ENCODE data around the gene RNF17. TPM values are rescaled to one million over a fixed set of nuclear protein-coding genes. Genes with fewer than 3 reads are reported as not detected.

Gene RNF17
- total RNA-seq, 1 donor from 2014 or later: not detected

DNA sequence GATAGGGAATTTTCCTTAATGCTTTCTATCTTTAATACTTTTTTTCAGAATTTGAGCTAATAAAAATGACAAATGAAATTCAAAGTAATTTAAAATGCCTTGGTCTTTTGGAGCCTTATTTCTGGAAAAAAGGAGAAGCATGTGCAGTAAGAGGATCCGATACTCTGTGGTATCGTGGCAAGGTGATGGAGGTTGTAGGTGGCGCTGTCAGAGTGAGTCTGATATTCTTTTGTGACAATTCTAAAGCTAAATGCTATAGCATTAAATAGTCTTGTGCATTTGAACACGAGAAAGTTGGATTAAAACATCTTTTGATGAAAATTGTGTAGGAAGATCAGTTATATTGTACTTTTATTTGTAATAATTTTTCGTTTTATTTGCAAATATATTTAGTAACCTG is 95.0 kb downstream of the RNF17 start:
- H3K9me3 ChIP-seq: no peaks in the 10 kb centered on the region
- H3K36me3 ChIP-seq: no peaks in the 10 kb centered on the region
- no peak for DNase-seq (ENCODE audit: extremely low spot score in 2 of 2)
- H3K27ac ChIP-seq: no peak overlapping the region
- H3K4me3 ChIP-seq: no peak overlapping the region
- H3K27me3 ChIP-seq: no peaks in the 10 kb centered on the region
- no peaks in the 10 kb centered on the region for H3K4me1 ChIP-seq
- intact Hi-C loops (cut with DNase I): no loop called here
- TF ChIP-seq POLR2A (IDR thresholded peaks at IDR 0.05): no peak
- no peak for TF ChIP-seq POLR2AphosphoS5 (IDR thresholded peaks at IDR 0.05; ENCODE audit: insufficient read depth in 1 of 2, low read depth in 1 of 2)
- TF ChIP-seq, protein P1, sequence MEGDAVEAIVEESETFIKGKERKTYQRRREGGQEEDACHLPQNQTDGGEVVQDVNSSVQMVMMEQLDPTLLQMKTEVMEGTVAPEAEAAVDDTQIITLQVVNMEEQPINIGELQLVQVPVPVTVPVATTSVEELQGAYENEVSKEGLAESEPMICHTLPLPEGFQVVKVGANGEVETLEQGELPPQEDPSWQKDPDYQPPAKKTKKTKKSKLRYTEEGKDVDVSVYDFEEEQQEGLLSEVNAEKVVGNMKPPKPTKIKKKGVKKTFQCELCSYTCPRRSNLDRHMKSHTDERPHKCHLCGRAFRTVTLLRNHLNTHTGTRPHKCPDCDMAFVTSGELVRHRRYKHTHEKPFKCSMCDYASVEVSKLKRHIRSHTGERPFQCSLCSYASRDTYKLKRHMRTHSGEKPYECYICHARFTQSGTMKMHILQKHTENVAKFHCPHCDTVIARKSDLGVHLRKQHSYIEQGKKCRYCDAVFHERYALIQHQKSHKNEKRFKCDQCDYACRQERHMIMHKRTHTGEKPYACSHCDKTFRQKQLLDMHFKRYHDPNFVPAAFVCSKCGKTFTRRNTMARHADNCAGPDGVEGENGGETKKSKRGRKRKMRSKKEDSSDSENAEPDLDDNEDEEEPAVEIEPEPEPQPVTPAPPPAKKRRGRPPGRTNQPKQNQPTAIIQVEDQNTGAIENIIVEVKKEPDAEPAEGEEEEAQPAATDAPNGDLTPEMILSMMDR (IDR thresholded peaks at IDR 0.05): no peak

DNA sequence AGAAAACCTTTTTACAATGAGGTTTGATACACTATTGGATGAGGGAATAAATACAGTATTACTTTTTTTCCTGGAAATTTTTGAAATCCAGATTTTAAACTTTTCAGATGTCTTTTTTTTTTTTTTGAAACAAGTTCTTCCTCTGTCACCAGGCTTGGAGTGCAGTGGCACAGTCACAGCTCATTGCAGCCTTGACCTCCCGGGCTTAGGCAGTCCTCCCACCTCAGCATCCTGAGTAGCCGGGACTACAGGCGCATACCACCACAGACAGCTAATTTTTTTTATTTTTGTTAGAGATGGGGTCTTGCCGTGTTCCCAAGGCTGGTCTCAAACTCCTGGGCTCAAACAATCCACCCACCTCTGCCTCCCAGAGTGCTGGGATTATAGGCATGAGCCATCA is 96.8 kb downstream of the RNF17 start:
- no peaks in the 10 kb centered on the region for H3K36me3 ChIP-seq
- no peak for TF ChIP-seq POLR2AphosphoS5 (IDR thresholded peaks at IDR 0.05; ENCODE audit: insufficient read depth in 1 of 2, low read depth in 1 of 2)
- TF ChIP-seq, protein P1 (IDR thresholded peaks at IDR 0.05): no peak
- TF ChIP-seq POLR2A (IDR thresholded peaks at IDR 0.05): no peak
- no peaks in the 10 kb centered on the region for H3K4me1 ChIP-seq
- intact Hi-C loops (cut with DNase I): no loop called here
- H3K4me3 ChIP-seq: no peak overlapping the region
- no peaks in the 10 kb centered on the region for H3K27me3 ChIP-seq
- no peak overlapping the region for H3K27ac ChIP-seq
- no peaks in the 10 kb centered on the region for H3K9me3 ChIP-seq
- no peak for DNase-seq (ENCODE audit: extremely low spot score in 2 of 2)

DNA sequence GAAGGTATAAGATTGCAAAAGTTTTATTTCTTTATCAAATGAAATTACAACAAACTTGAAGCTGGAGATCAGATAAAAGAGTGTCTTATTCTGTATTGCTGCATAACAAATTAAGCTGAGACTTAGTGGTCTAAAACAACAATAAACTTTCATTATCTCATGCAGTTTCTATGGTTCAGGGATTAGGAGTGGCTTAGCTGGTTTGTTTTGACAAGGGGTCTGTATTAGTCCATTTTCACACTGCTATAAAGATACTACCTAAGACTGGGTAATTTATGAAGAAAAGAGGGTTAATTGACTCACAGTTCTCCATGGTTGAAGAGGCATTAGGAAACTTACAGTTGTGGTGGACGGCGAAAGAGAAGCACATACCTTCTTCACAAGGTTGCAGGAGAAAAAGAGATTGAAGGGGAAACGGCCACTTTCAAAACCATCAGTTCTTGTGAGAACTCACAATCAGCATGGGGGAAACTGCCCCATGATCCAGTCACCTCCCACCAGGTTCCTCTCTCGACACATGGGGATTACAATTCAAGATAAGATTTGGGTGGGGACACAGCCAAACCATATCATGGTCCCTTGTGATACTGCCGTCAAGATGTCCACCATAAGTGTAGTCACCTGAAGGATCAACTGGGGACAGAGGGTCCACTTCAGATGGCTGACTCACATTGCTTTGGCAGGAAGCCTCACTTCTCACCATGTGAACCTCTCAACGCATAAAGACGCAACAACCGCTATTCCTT is 97.8 kb downstream of the RNF17 start:
- no peak overlapping the region for H3K27ac ChIP-seq
- no peaks in the 10 kb centered on the region for H3K27me3 ChIP-seq
- DNase-seq (ENCODE audit: extremely low spot score in 2 of 2): no peak
- H3K9me3 ChIP-seq: no peaks in the 10 kb centered on the region
- no peaks in the 10 kb centered on the region for H3K4me1 ChIP-seq
- TF ChIP-seq, protein P1 (IDR thresholded peaks at IDR 0.05): no peak
- intact Hi-C loops (cut with DNase I): no loop called here
- H3K36me3 ChIP-seq: no peaks in the 10 kb centered on the region
- H3K4me3 ChIP-seq: no peak overlapping the region

DNA sequence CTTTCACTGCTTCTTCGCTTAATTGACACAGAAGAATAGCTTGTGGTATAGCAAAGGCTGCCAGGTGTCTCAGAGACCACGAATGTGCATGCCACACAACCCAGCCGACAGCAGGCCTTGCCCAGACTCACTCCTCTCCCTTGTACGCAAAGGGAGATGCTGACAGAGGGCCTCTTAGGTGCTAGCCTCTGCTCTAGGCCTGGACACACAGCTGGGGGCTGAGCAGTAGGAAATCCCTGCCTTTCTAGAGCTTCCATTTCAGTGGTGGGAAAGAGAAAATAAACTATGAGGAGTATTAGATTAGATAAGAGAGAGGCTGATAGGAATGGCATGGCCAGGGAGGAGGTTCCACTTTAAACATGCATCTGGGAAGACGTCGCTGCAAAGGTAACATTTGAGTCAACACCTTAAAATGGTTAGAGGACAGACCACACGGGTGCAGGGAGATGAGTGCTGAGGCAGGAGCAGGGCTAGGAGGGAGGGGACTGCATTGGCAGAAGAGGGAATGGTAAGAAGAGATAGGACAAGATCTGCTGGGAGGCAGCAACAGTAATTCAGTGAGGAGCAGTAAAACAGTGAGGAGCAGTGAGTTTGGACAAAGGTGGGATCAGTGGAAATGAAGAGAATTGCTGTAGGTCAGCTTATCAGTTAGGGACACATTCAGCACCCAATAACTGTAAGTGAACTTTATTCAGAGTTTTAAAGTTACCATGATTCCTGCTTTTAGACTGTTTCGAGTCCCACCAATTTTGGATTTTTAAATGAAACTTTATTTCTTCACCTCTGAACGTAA is 100.0 kb downstream of the RNF17 start:
- TF ChIP-seq POLR2AphosphoS5 (IDR thresholded peaks at IDR 0.05; ENCODE audit: insufficient read depth in 1 of 2, low read depth in 1 of 2) (no peak), POLR2A (IDR thresholded peaks at IDR 0.05) (no peak)
- TF ChIP-seq, protein P1 (IDR thresholded peaks at IDR 0.05): no peak
- intact Hi-C loops (cut with DNase I): no loop called here
- no peak for DNase-seq (ENCODE audit: extremely low spot score in 2 of 2)

DNA sequence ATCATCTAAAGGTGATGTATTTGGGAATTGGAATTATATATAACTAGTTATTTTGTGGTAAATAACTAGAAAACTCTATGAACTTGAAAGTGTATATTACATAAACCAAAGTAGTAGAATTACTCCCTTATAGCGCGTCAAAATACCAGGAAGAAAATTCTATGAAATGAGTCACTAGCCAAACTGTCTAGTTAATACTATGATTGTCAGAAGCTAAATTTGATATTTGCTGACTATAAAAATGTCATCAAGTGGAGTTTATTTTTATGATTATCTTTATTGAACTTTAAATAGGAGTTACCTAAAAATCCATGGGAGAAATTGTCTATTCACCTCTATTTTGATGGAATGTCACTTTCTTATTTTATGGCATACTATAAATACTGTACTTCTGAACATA is 100.6 kb downstream of the RNF17 start:
- Histone ChIP-seq H3K4me3 (no peak overlapping the region), H3K36me3 (no peaks in the 10 kb centered on the region), H3K27me3 (no peaks in the 10 kb centered on the region), H3K27ac (no peak overlapping the region), H3K4me1 (no peaks in the 10 kb centered on the region), H3K9me3 (no peaks in the 10 kb centered on the region)
- TF ChIP-seq, protein P1 (IDR thresholded peaks at IDR 0.05): no peak
- TF ChIP-seq POLR2AphosphoS5 (IDR thresholded peaks at IDR 0.05; ENCODE audit: insufficient read depth in 1 of 2, low read depth in 1 of 2): no peak
- TF ChIP-seq POLR2A (IDR thresholded peaks at IDR 0.05): no peak
- intact Hi-C loops (cut with DNase I): no loop called here
- no peak for DNase-seq (ENCODE audit: extremely low spot score in 2 of 2)

More for the DNA sequence above, 100.0 kb downstream of the RNF17 start:
- Histone ChIP-seq H3K4me3 (no peak overlapping the region), H3K4me1 (no peaks in the 10 kb centered on the region), H3K36me3 (no peaks in the 10 kb centered on the region), H3K27me3 (no peaks in the 10 kb centered on the region), H3K9me3 (no peaks in the 10 kb centered on the region), H3K27ac (no peak overlapping the region)

Measured in vagina (tissue), 2 donors.